ENCODE results near the gene OR10V1. TPM values are rescaled to one million over a fixed set of nuclear protein-coding genes. Genes with fewer than 3 reads are reported as not detected.
A peak's percentile ranks its signal among the peaks of the same experiment; 100 is the strongest.

OR10V1 gene
- total and polyA plus RNA-seq, 9 of the 15 experiments (the other 6 are each of a cell fraction or from before 2014, with no cell fraction given), result not detected

- TF ChIP-seq REST (IDR thresholded peaks at IDR 0.05; ENCODE audit: borderline replicate concordance) (no peak), REST (CRISPR knock-in tag; IDR thresholded peaks at IDR 0.05; ENCODE audit: low read depth) (no peak), BCLAF1 (IDR thresholded peaks at IDR 0.05; ENCODE audit: borderline replicate concordance in 1 of 2, control insufficient read depth in 1 of 2, low read depth in 2 of 2, low read length in 1 of 2) (no peak), U2AF2 (optimal IDR thresholded peaks at IDR 0.05; ENCODE audit: low read depth, low read length) (no peak), ZNF165 (CRISPR knock-in tag; IDR thresholded peaks at IDR 0.05; ENCODE audit: borderline replicate concordance) (peak; percentile 45; the same call in 1 of the 2 replicates), EZH2 (IDR thresholded peaks at IDR 0.05; ENCODE audit: borderline replicate concordance, low read depth, low read length) (no peak), ASH1L (IDR thresholded peaks at IDR 0.05; ENCODE audit: borderline replicate concordance, low read depth, partially characterized antibody) (no peak), E2F6 (IDR thresholded peaks at IDR 0.05; ENCODE audit: borderline replicate concordance in 1 of 2, extremely low read depth in 1 of 2, insufficient read depth in 1 of 2, insufficient read length in 1 of 2, low read depth in 1 of 2, low read length in 1 of 2, poor library complexity in 1 of 2, severe bottlenecking in 1 of 2) (peak in 1 of 2 experiments; percentile 53), CC2D1A (IDR thresholded peaks at IDR 0.05) (peak; percentile 44), SAP30 (IDR thresholded peaks at IDR 0.05; ENCODE audit: borderline replicate concordance, insufficient read depth, low read depth, low read length, poor library complexity, severe bottlenecking) (peak; percentile 41)
- TF ChIP-seq, protein P1, sequence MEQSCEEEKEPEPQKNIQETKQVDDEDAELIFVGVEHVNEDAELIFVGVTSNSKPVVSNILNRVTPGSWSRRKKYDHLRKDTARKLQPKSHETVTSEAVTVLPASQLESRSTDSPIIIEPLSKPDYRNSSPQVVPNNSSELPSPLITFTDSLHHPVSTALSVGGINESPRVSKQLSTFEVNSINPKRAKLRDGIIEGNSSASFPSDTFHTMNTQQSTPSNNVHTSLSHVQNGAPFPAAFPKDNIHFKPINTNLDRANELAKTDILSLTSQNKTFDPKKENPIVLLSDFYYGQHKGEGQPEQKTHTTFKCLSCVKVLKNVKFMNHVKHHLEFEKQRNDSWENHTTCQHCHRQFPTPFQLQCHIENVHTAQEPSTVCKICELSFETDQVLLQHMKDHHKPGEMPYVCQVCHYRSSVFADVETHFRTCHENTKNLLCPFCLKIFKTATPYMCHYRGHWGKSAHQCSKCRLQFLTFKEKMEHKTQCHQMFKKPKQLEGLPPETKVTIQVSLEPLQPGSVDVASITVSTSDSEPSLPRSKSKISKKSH (CRISPR knock-in tag; IDR thresholded peaks at IDR 0.05), result no peak
These were observed 41.4 kb upstream of the OR10V1 start, which contains the start of gene STX3 (continued) for GRCh38 chr11:59754859-59755700.
